Ishikawa (cell line): ENCODE data around the gene CLBA1.

ENCODE experiments used
- CEBPB ChIP-seq: IDR thresholded peaks from 2 replicates; pipeline ENCODE4 v1.6.1; 2012
- CREB1 ChIP-seq: IDR thresholded peaks from 2 replicates; pipeline ENCODE4 v1.6.1; 2012; ENCODE audit warnings: low read depth
- EGR1 ChIP-seq: IDR thresholded peaks from 2 replicates; pipeline ENCODE4 v1.6.1; 2012
- EP300 ChIP-seq: IDR thresholded peaks from 2 replicates; pipeline ENCODE4 v1.6.1; 2012; ENCODE audit warnings: borderline replicate concordance
- FOXM1 ChIP-seq: IDR thresholded peaks from 2 replicates; pipeline ENCODE4 v1.6.1; 2012; ENCODE audit warnings: low read depth, borderline replicate concordance
- MAX ChIP-seq: IDR thresholded peaks from 2 replicates; pipeline ENCODE4 v1.6.1; 2012
- NFIC ChIP-seq: IDR thresholded peaks from 2 replicates; pipeline ENCODE4 v1.6.1; 2012
- RAD21 ChIP-seq: IDR thresholded peaks from 2 replicates; pipeline ENCODE4 v1.6.1; 2012; ENCODE audit warnings: low read depth
- REST ChIP-seq: IDR thresholded peaks from 2 replicates; pipeline ENCODE4 v1.6.1; 2012; ENCODE audit warnings: low read depth, mild to moderate bottlenecking
- TAF1 ChIP-seq: IDR thresholded peaks from 2 replicates; pipeline ENCODE4 v1.6.1; 2012; ENCODE audit warnings: low read depth, mild to moderate bottlenecking
- TCF12 ChIP-seq: IDR thresholded peaks from 2 replicates; pipeline ENCODE4 v1.6.1; 2012; ENCODE audit warnings: low read depth
- TEAD4 ChIP-seq: IDR thresholded peaks from 2 replicates; pipeline ENCODE4 v1.6.1; 2012
- USF1 ChIP-seq: IDR thresholded peaks from 2 replicates; pipeline ENCODE4 v1.6.1; 2012
- YY1 ChIP-seq: IDR thresholded peaks from 2 replicates; pipeline ENCODE4 v1.6.1; 2012; ENCODE audit warnings: low read depth
- ZBTB7A ChIP-seq: IDR thresholded peaks from 2 replicates; pipeline ENCODE4 v1.6.1; 2012; ENCODE audit warnings: low read depth

The CLBA1 gene

GRCh38 chr14:105018414-105018813, 32.8 kb downstream of the CLBA1 start:
- TF ChIP-seq MAX, result no peak
- TF ChIP-seq EGR1, result no peak
- TF ChIP-seq FOXM1, result no peak
- TF ChIP-seq TEAD4, result no peak
- TF ChIP-seq NFIC, result no peak
- no peak for TF ChIP-seq USF1
- no peak for TF ChIP-seq TAF1
- TF ChIP-seq RAD21, result no peak
- no peak for TF ChIP-seq ZBTB7A
- TF ChIP-seq CEBPB, result no peak
- TF ChIP-seq EP300, result no peak

- no peak for TF ChIP-seq CEBPB
- no peak for TF ChIP-seq TEAD4
- no peak for TF ChIP-seq RAD21
- TF ChIP-seq CREB1, result no peak
- no peak for TF ChIP-seq EGR1
- no peak for TF ChIP-seq FOXM1
- no peak for TF ChIP-seq REST
- TF ChIP-seq EP300, result no peak
- no peak for TF ChIP-seq USF1
Measured at GRCh38 chr14:105019861-105020814, 34.5 kb downstream of the CLBA1 start.

- TF ChIP-seq YY1, result no peak
- TF ChIP-seq FOXM1, result peak; percentile 23; the same call in 1 of the 2 replicates
- TF ChIP-seq EGR1, result peak; percentile 77
- TF ChIP-seq CEBPB, result no peak
- no peak; the same call in 1 of the 2 replicates for TF ChIP-seq TCF12
- peak; percentile 85; the same call in 1 of the 2 replicates for TF ChIP-seq MAX
- no peak for TF ChIP-seq EP300
- TF ChIP-seq NFIC, result peak; percentile 4; the same call in 1 of the 2 replicates
- TF ChIP-seq RAD21, result no peak
- TF ChIP-seq CREB1, result no peak
- no peak for TF ChIP-seq REST
- no peak for TF ChIP-seq TEAD4
- TF ChIP-seq USF1, result peak; percentile 95
- TF ChIP-seq ZBTB7A, result no peak
- peak; percentile 87 for TF ChIP-seq TAF1
Measured at GRCh38 chr14:105020815-105021655, 35.4 kb downstream of the CLBA1 start, which contains the start of gene CDCA4. TSS of gene CDCA4 (minus strand) at chr14:105021083. CDS start at chr14:105011929, 9,154 bp downstream.

- TF ChIP-seq NFIC (no peak), TAF1 (no peak; the same call in 1 of the 2 replicates), RAD21 (peak; percentile 4; the same call in 1 of the 2 replicates)
Measured at GRCh38 chr14:105021656-105022275, 36.2 kb downstream of the CLBA1 start.
